ENCODE data around the gene TPRX2.
"Not testable (repeated sequence)": the region's sequence is repeated elsewhere in the genome, so short reads cannot be mapped to it uniquely, and the experiment has no call there.

The TPRX2 gene

GRCh38 chr19:47863514-47863936 lies 4.5 kb downstream of the TPRX2 start:
- DNase-seq: peak; percentile 10

DNA sequence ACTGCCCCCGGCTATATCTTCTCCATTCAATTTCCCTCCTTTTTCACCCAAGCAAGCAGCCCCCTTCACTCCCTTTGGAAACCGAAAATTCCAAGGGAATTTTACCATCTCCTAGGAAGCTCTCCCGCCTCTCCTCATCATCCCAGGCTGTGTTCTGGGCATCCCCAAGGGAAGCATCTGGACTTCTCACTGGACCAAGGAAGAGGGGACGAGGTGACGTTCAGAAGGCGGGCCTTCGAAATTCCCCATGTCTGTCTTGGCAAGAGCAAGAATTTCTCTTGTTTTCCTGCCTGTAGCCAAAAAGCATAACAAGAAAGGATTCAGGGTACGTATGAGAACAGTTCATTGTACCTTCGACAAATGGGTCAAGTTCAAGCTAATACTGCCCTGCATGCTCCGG lies 6.1 kb downstream of the TPRX2 start:
- no peak for DNase-seq

- no peak for DNase-seq
Observed at GRCh38 chr19:47878906-47879305, 19.9 kb downstream of the TPRX2 start.

DNA sequence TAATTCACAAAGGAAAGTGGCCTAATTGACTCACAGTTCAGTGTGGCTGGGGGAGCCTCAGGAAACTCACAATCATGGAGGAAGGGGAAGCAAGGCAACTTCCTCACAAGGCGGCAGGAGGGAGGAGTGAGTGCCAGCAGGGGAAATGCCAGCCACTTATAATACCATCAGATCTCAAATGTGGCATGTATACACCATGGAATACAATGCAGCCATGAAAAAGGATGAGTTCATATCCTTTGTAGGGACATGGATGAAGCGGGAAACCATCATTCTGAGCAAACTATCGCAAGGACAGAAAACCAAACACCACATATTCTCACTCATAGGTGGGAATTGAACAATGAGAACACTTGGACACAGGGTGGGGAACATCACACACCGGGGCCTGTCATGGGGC lies 20.4 kb downstream of the TPRX2 start:
- not testable (repeated sequence) for DNase-seq

DNA sequence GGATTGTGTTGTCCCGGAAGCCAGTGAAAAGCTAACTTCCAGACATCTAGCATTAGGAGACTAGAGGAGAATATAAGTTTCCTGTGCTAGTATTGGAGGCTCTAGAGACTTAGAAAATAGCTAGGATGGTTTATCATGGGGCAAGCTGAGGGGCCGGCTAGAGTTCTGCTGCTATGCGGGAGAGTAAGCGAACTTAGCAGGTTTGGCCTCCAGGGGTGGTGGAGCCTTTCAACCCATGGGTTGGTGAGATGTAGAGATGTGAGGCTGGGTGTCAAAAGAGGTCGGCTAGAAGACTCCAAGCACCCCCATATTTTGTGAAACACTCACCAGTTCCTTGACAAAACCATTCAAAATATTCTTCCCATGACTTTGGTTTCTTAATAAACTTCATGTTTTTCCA lies 22.7 kb downstream of the TPRX2 start:
- no peak for DNase-seq

DNA sequence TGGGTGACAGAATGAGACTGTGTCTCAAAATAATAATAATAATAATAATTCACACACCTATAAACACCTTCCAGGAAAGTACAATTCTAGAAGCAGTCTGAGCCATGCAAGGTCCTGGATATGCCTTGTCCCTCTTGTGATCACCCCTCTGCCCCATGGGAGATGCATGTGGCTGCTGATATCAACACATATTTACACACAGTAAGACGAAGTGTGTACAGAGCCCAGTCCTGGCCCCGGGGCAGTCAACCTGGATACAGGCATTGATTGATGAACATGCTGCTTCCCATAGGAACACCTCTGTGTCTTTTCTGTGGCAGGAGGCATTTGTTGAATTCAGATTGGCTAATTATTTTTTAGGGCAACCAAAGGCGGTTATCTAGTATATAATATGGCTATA lies 23.9 kb downstream of the TPRX2 start:
- DNase-seq: no peak

GRCh38 chr19:47885067-47885463 lies 26.0 kb downstream of the TPRX2 start:
- DNase-seq: no peak

GRCh38 chr19:47886010-47886559 lies 27.1 kb downstream of the TPRX2 start, which contains the start of gene SULT2A1:
SULT2A1 (minus strand) TSS chr19:47886315; CDS start chr19:47886257, 58 bp downstream.
- no peak for DNase-seq

- no peak for DNase-seq
Observed at GRCh38 chr19:47890865-47891621, 32.0 kb downstream of the TPRX2 start.

GRCh38 chr19:47891622-47891922 lies 32.5 kb downstream of the TPRX2 start:
- DNase-seq: no peak

DNA sequence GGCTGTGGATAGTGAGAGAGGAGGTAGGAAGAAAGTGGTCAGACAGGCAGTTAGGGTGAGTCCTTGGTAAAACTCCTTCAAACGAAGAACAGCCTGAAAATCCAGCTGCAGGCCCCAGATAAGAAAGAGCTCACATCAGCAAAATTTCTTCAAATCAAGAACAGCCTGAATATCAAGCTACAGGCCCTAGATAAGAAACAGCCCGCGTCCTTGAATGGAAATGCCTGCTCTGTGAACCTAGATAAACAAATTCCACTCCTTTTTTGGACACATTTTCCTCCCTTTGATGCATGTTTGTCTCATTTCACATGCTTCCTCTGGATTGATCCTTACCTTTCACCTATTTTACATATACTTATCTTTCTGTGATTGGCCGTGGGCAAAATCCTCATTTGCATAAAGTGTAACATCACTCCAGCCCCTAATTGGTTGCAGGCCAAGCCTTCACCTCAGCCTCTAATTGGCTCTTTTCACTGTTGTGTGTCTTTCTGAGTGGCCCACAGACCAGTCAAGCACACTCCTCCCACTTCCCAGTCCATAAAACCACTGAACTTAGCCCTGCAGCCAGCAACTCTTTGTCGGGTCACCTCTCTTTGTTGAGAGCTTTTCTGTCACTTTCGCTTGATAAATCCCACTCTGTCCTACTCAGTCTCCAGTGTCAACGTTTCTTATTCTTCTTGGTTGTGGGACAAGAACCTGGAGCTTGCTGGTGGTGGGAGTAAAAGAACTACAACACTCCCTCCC lies 33.1 kb downstream of the TPRX2 start:
- DNase-seq: no peak

DNA sequence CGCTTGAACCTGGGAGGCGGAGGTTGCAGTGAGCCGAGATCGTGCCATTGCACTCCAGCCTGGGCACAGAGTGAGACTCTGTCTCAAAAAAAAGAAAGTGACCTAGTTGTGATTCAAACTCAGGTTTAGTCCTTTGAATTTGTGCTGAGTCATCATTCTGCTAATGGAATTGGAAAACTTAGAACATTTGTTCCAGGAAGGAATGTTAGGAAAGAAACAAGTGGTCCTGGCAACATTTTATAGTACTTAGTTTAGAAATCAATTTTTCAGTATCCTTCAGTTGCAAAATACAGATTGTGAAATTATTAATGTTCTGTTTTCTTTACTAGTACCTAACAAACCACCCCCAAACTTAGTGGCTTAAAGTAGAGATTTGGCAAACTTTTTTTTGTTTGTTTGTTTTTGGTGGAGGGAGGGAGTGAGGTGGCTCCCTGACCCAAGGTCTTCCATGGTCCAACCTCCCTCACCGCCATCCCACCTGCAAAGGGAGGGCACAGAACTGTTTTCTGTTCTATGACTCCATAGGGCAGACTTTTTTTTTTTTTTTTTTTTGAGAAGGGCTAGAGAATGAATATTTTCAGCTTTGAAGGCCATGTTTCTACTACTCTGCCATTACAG lies 36.2 kb downstream of the TPRX2 start:
- DNase-seq: no peak

DNA sequence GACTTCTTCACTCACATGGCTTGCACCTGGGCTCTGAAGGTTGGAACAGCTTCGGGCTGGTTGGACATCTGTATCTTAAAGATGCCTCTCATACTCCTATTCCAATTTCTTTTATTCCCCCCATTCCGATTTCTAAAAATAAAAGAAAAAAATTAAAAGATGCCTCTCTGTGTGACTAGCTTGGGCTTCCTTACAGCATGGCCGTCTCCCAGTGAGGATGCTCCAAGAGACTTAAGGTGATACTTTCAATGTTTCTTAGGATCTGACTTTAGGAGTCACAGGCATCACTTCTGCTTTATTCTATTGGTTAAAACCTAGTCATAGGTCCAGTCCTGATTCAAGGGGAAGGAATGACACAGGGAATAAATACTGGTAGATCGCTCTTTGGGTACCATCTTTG lies 37.0 kb downstream of the TPRX2 start:
- DNase-seq: no peak

DNA sequence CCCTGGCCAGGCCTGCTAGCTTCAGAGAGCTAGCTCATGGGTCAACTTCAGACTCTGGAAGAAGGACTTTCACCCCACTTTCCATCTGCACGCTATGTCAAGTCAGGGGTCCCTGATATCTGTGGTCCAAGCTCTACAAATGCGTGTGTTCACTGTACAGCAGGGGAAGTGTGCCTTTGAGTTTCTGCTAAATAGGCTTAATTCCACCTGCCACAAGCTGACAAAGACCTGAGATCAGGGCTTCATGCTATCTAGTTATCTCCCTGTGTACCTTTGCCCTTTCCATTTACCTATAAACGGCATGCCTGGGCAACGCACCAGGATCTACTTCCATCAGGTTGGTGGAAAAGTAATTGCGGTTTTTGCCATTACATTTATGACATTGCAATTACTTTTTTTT lies 37.7 kb downstream of the TPRX2 start:
- no peak for DNase-seq

DNA sequence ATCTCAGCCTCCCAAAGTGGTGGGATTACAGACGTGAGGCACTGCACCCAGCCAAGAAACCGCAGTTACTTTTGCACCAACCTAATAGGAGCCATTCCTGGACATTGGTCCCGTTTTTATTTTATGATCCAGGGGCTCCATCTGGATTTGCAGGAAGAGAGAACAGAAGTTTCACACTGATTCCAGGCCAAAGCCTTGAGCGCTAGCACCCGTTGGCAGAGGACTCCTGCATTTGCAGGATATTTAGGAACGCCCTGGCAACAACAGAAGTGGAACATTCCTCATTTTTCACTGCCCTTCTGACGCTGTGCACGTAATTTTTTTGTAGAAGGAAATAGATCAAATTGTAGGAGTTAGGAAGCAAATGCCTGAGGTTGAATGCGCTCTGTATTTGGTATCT lies 38.8 kb downstream of the TPRX2 start:
- no peak for DNase-seq

DNA sequence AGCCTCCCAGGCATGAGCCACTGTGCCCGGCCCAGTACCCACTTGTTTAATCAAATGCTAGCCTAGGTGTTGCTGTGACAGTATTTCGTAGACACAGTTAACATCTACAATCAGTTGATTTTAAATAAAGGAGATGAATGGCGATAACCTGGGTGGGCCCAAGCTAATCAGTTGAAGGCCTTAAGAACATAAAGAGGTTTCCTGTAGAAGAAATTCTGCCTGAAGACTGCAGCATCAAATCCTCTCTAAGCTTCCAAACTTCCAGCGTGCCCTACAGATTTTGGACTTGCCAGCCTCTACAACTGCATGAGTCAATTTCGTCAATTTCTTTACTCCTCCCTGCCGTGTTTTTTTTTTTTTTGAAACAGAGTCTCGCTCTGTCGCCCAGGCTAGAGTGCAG lies 40.3 kb downstream of the TPRX2 start:
- DNase-seq: no peak

DNA sequence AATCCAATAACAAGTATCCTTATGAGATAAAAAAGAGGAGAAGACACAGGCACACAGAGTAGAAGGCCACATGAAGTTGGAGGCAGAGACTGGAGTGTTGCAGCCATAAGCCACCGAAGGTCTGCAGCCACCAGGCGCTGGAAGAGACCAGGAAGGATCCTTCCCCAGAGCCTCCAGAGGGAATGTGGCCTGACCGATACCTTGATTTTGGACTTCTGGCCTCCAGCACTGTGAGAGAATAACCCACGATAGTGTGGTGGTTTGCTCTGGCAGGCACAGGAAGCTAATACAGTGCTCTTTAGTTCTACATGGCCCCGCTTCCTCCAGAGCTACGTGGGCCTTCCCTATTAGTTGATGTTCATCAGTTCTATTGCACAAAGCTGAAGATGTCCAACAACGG lies 42.3 kb downstream of the TPRX2 start:
- no peak for DNase-seq

DNA sequence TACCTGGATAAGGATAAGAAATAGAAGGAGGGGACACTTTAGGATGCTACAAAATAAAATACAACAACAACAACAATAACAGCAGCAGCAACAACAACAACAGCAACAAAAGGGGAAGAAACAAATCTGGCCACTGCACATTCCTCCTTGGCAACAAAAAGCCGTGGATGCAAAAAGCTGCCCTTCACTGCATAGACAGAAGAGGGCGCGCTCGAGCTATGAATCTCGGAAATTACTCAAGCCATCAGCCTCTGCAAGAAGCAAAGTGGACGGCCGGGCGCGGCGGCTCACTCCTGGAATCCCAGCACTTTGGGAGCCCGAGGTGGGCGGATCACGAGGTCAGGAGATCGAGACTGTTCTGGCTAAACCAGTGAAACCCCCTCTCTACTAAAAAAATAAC lies 50.3 kb downstream of the TPRX2 start:
- not testable (repeated sequence) for DNase-seq

DNA sequence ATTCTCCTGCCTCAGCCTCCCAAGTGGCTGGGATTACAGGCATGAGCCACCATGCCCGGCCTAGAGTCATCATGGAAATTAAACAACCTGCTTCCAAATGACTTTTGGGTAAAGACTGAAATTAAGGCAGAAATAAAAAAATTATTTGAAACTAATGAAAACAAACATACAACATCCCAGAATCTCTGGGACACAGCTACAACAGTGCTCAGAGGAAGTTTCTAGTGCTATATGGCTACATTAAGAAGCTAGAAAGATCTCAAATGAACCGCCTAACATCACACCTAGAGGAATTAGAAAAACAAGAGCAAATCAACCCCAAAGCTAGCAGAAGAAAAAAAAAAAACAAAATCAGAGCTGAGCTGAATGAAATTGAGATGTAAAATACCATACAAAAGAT lies 51.2 kb downstream of the TPRX2 start:
- not testable (repeated sequence) for DNase-seq
